Stimulated activated CD4-positive, alpha-beta T cell treated with anti-CD3 and anti-CD28 coated beads, Interleukin-4, amount 100 ng/mL, for 48 hours (primary cell): Measurements from ENCODE around the gene TGM5.
"Not testable (repeated sequence)": the region's sequence is repeated elsewhere in the genome, so short reads cannot be mapped to it uniquely, and the experiment has no call there.

Experiments
- DNase-seq, 2 donors: peaks; one replicate each; pipeline ENCODE4 v3.0.0-alpha.2; 2020; ENCODE audit warnings: low read depth in 2 of 2

Gene TGM5

GRCh38 chr15:43214592-43215295 lies 52.0 kb downstream of the TGM5 start:
- DNase-seq = no peak

GRCh38 chr15:43214169-43214568 lies 52.6 kb downstream of the TGM5 start:
- DNase-seq = no peak

GRCh38 chr15:43213466-43213865 lies 53.3 kb downstream of the TGM5 start:
- DNase-seq = no peak

- DNase-seq = no peak
These were observed 53.8 kb downstream of the TGM5 start for GRCh38 chr15:43212951-43213350.

GRCh38 chr15:43212299-43212698 lies 54.4 kb downstream of the TGM5 start:
- DNase-seq = no peak

- DNase-seq = no peak
These were observed 55.4 kb downstream of the TGM5 start for GRCh38 chr15:43211224-43211735.

GRCh38 chr15:43210807-43211206 lies 55.9 kb downstream of the TGM5 start:
- DNase-seq = no peak

GRCh38 chr15:43210172-43210745 lies 56.5 kb downstream of the TGM5 start:
- DNase-seq = no peak

- DNase-seq = no peak
These were observed 57.5 kb downstream of the TGM5 start for GRCh38 chr15:43209059-43209824.

GRCh38 chr15:43208052-43209002 lies 58.4 kb downstream of the TGM5 start:
- DNase-seq = no peak

GRCh38 chr15:43207024-43207423 lies 59.7 kb downstream of the TGM5 start:
- no peak for DNase-seq

- no peak for DNase-seq
These were observed 60.7 kb downstream of the TGM5 start for GRCh38 chr15:43206054-43206453.

- peak; percentile 28 to 35 for DNase-seq
These were observed 62.5 kb downstream of the TGM5 start for GRCh38 chr15:43204016-43204901.

GRCh38 chr15:43199945-43200488 lies 66.7 kb downstream of the TGM5 start:
- no peak for DNase-seq

GRCh38 chr15:43198992-43199391 lies 67.7 kb downstream of the TGM5 start:
- no peak for DNase-seq

- not testable (repeated sequence) for DNase-seq
These were observed 68.2 kb downstream of the TGM5 start for GRCh38 chr15:43198556-43198955.

- not testable (repeated sequence) for DNase-seq
These were observed 69.0 kb downstream of the TGM5 start for GRCh38 chr15:43197773-43198172.

GRCh38 chr15:43196760-43197548 lies 69.8 kb downstream of the TGM5 start:
- no peak for DNase-seq

GRCh38 chr15:43194795-43195194 lies 71.9 kb downstream of the TGM5 start:
- DNase-seq = no peak
